Measurements from ENCODE around the gene LINGO4.
A peak's percentile ranks its signal among the peaks of the same experiment; 100 is the strongest.
"Not testable (repeated sequence)": the region's sequence is repeated elsewhere in the genome, so short reads cannot be mapped to it uniquely, and the experiment has no call there.

LINGO4 gene

GRCh38 chr1:151780736-151781135 lies 24.5 kb downstream of the LINGO4 start:
- DNase-seq, result not testable (repeated sequence)

- no peak for DNase-seq
These were observed 25.4 kb downstream of the LINGO4 start for GRCh38 chr1:151779852-151780251.

GRCh38 chr1:151777317-151777716 lies 27.9 kb downstream of the LINGO4 start:
- DNase-seq, result no peak

- no peak for DNase-seq
These were observed 28.6 kb downstream of the LINGO4 start for GRCh38 chr1:151776665-151777062.

GRCh38 chr1:151775894-151776664 lies 29.1 kb downstream of the LINGO4 start:
- DNase-seq, result peak; percentile 21

GRCh38 chr1:151774256-151774922 lies 30.8 kb downstream of the LINGO4 start:
- peak; percentile 82 for DNase-seq

- DNase-seq, result no peak
These were observed 31.5 kb downstream of the LINGO4 start for GRCh38 chr1:151773702-151774101.

GRCh38 chr1:151769270-151769669 lies 35.9 kb downstream of the LINGO4 start:
- not testable (repeated sequence) for DNase-seq

GRCh38 chr1:151768351-151769066 lies 36.7 kb downstream of the LINGO4 start:
- peak; percentile 35 for DNase-seq

- DNase-seq, result no peak
These were observed 41.2 kb downstream of the LINGO4 start for GRCh38 chr1:151763990-151764389.

GRCh38 chr1:151762941-151763921 lies 42.0 kb downstream of the LINGO4 start, which contains the start of gene MRPL9:
Gene MRPL9, minus strand, starts transcription at chr1:151763496. Its CDS starts 17 bp downstream, at chr1:151763479.
- DNase-seq, result peak; percentile 93

GRCh38 chr1:151760597-151761385 lies 44.4 kb downstream of the LINGO4 start:
- DNase-seq, result no peak

GRCh38 chr1:151759241-151759640 lies 46.0 kb downstream of the LINGO4 start:
- DNase-seq, result no peak

- peak; percentile 20 for DNase-seq
These were observed 48.9 kb downstream of the LINGO4 start for GRCh38 chr1:151756291-151756690.

Measured in hematopoietic multipotent progenitor cell treated with erythropoietin and hydrocortisone succinate and interleukin-3 and kit ligand, for 4 days (in vitro differentiated cells).